GM12873 (cell line): ENCODE measurements around the gene UBE2O.
A peak's percentile ranks its signal among the peaks of the same experiment; 100 is the strongest.

Experiments
- TF ChIP-seq, protein P1 (sequence below): IDR thresholded peaks from 2 replicates; pipeline ENCODE4 v1.5.1; 2012; ENCODE audit warnings: low read depth, mild to moderate bottlenecking, moderate library complexity, low read length, control low read depth; ENCODE audit not compliant: insufficient read depth; ENCODE audit errors: missing control alignments

UBE2O gene

GRCh38 chr17:76379275-76379641, 73.7 kb downstream of the UBE2O start:
- TF ChIP-seq, protein P1, sequence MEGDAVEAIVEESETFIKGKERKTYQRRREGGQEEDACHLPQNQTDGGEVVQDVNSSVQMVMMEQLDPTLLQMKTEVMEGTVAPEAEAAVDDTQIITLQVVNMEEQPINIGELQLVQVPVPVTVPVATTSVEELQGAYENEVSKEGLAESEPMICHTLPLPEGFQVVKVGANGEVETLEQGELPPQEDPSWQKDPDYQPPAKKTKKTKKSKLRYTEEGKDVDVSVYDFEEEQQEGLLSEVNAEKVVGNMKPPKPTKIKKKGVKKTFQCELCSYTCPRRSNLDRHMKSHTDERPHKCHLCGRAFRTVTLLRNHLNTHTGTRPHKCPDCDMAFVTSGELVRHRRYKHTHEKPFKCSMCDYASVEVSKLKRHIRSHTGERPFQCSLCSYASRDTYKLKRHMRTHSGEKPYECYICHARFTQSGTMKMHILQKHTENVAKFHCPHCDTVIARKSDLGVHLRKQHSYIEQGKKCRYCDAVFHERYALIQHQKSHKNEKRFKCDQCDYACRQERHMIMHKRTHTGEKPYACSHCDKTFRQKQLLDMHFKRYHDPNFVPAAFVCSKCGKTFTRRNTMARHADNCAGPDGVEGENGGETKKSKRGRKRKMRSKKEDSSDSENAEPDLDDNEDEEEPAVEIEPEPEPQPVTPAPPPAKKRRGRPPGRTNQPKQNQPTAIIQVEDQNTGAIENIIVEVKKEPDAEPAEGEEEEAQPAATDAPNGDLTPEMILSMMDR, result no peak

DNA sequence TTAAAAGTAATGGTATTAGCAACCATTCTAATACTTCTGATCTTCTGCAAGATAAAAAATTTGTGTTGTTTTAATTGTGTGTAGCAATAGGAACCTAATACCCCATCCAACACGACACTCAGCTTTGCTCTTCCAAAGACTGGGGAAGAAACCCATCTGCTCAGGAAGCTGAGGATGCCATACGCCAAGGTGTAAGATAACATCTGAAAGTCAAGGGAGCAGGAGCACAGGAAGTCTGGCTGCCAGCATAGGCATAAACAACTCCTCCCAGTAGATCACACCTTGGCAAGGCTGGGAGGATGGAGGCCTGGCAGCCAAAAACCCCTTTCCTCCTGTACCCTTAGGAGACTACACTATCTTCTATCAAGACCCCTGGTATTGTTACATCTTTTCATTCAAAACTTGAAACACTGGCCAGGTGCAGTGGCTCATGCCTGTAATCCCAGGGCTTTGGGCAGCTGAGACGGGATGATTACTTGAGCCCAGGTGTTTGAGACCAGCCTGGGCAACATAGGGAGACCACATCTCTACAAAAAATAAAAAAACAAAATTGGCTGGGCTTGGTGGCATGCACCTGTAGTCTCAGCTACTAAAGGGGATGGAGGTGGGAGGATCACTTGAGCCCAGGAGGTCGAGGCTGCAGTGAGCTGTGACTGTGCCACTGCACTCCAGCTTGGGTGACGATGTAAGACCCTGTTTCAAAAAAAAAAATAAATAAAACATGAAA, 74.2 kb downstream of the UBE2O start:
- TF ChIP-seq, protein P1, result no peak

DNA sequence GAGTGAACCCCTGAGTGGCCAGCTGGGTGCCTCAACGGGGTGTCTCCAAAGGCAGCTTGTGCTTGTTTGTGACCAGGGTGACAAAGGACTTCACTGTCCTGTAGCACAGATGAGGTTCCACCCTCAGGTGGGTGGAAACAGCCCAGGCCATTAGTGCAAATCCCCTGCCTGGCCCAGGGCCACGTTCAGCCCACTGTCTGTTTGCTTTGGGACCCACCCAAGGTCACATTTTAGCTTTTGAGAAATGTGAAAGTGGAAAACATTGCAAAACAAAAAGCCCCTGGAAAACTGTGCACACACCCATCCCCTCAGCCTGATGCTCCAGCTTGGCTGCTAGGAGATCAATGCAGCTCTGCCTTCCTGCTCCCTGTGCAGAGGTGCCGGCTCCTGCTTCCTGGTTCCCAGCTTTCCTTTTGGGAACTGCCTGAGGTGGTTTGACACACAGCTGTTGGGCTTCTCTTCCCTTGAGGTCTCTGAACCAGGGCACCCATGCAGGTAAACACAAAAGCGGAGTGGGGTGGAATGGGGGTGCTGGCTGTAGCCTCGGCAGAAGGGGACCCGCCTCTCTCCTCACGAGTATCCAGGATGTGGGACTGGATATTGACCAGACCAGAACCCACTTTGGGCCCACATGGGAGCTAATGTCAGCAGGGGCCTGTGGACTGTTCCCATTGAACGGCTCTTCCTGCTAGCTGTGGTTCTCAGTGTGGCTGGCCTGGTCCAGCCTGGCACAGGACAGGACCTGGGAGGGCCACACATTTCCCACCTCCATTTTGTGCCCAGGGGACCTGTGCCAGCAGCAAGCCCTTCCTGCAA, 76.4 kb downstream of the UBE2O start:
- TF ChIP-seq, protein P1, result no peak

- TF ChIP-seq, protein P1, result no peak
Measured at GRCh38 chr17:76371656-76372628, 81.0 kb downstream of the UBE2O start.

GRCh38 chr17:76370261-76370993, 82.5 kb downstream of the UBE2O start:
- TF ChIP-seq, protein P1, result peak; percentile 15

GRCh38 chr17:76369804-76370203, 83.1 kb downstream of the UBE2O start:
- TF ChIP-seq, protein P1, result no peak
